ENCODE results near the gene LIMK2.

GRCh38 chr22:31229402-31230079, 17.4 kb downstream of the LIMK2 start:
- TF ChIP-seq CTCF (IDR thresholded peaks at IDR 0.05 in 4 of 5, conservative IDR thresholded peaks at IDR 0.05 in 1 of 5) (no peak), POLR2A (IDR thresholded peaks at IDR 0.05) (no peak)
